ENCODE measurements around the gene LIN52. TPM values are rescaled to one million over a fixed set of nuclear protein-coding genes. Genes with fewer than 3 reads are reported as not detected.

LIN52 gene
- total RNA-seq, 2 experiments from 2014 or later = 5.4 to 6.8 TPM

GRCh38 chr14:74202113-74202512, 117.4 kb downstream of the LIN52 start:
- H3K4me3 Mint-ChIP-seq = no peak overlapping the region
- intact Hi-C loops (cut with DNase I, micrococcal nuclease) = no loop called here
- ATAC-seq (ENCODE audit: poor library complexity) (no peak), DNase-seq (no peak)
- H3K27me3 Mint-ChIP-seq = no peaks in the 10 kb centered on the region
- Histone ChIP-seq H3K27me3 (ENCODE audit: control insufficient read depth in 1 of 2, insufficient read depth in 2 of 2, low read length in 2 of 2) (no peaks in the 10 kb centered on the region), H3K36me3 (ENCODE audit: insufficient read depth, low read length) (peaks cover 14% of the 10 kb centered on the region), H3K9me3 (ENCODE audit: control insufficient read depth in 1 of 2, insufficient read depth in 1 of 2, low read length in 2 of 2) (no peaks in the 10 kb centered on the region), H3K4me3 (ENCODE audit: low read length) (no peak overlapping the region), H3K4me1 (ENCODE audit: insufficient read depth, low read length) (no peaks in the 10 kb centered on the region), H3K27ac (ENCODE audit: low read depth in 1 of 2, low read length in 2 of 2) (no peak overlapping the region)
- POLR2A ChIA-PET = no interaction called here
- peaks cover 38% of the 10 kb centered on the region for H3K36me3 Mint-ChIP-seq (ENCODE audit: low read depth)
- no peak overlapping the region for H3K27ac Mint-ChIP-seq
- TF ChIP-seq CTCF (IDR thresholded peaks at IDR 0.05) = no peak
- H3K9me3 Mint-ChIP-seq = no peaks in the 10 kb centered on the region
- CTCF ChIA-PET = interaction anchor here (1.1 kb wide), 1 partner anchor 11 kb away, joined by 3 read pairs; no protein-coding TSS in a partner anchor
- H3K4me1 Mint-ChIP-seq (ENCODE audit: low read depth) = no peaks in the 10 kb centered on the region

- no peak for ATAC-seq (ENCODE audit: poor library complexity)
- Mint-ChIP-seq H3K27me3 (no peaks in the 10 kb centered on the region), H3K27ac (no peak overlapping the region), H3K4me3 (no peak overlapping the region), H3K4me1 (ENCODE audit: low read depth) (no peaks in the 10 kb centered on the region), H3K9me3 (no peaks in the 10 kb centered on the region), H3K36me3 (ENCODE audit: low read depth) (peaks cover 25% of the 10 kb centered on the region)
- no peak overlapping the region for H3K4me3 ChIP-seq (ENCODE audit: low read length)
- no peaks in the 10 kb centered on the region for H3K4me1 ChIP-seq (ENCODE audit: insufficient read depth, low read length)
- H3K36me3 ChIP-seq (ENCODE audit: insufficient read depth, low read length) = peaks cover 14% of the 10 kb centered on the region
- no peak for DNase-seq
- intact Hi-C loops (cut with DNase I, micrococcal nuclease) = no loop called here
- ChIA-PET CTCF (no interaction called here), POLR2A (no interaction called here)
- H3K9me3 ChIP-seq (ENCODE audit: control insufficient read depth in 1 of 2, insufficient read depth in 1 of 2, low read length in 2 of 2) = no peaks in the 10 kb centered on the region
- TF ChIP-seq CTCF (IDR thresholded peaks at IDR 0.05) = no peak
- no peaks in the 10 kb centered on the region for H3K27me3 ChIP-seq (ENCODE audit: control insufficient read depth in 1 of 2, insufficient read depth in 2 of 2, low read length in 2 of 2)
- H3K27ac ChIP-seq (ENCODE audit: low read depth in 1 of 2, low read length in 2 of 2) = no peak overlapping the region
Measured at GRCh38 chr14:74203639-74204038, 118.9 kb downstream of the LIN52 start.

- Histone ChIP-seq H3K4me1 (ENCODE audit: insufficient read depth, low read length) (no peaks in the 10 kb centered on the region), H3K4me3 (ENCODE audit: low read length) (no peak overlapping the region), H3K27ac (ENCODE audit: low read depth in 1 of 2, low read length in 2 of 2) (no peak overlapping the region), H3K9me3 (ENCODE audit: control insufficient read depth in 1 of 2, insufficient read depth in 1 of 2, low read length in 2 of 2) (no peaks in the 10 kb centered on the region), H3K36me3 (ENCODE audit: insufficient read depth, low read length) (peaks cover 6% of the 10 kb centered on the region), H3K27me3 (ENCODE audit: control insufficient read depth in 1 of 2, insufficient read depth in 2 of 2, low read length in 2 of 2) (no peaks in the 10 kb centered on the region)
- ChIA-PET CTCF (no interaction called here), POLR2A (no interaction called here)
- H3K9me3 Mint-ChIP-seq = no peaks in the 10 kb centered on the region
- H3K4me1 Mint-ChIP-seq (ENCODE audit: low read depth) = no peaks in the 10 kb centered on the region
- no peak overlapping the region for H3K27ac Mint-ChIP-seq
- no peaks in the 10 kb centered on the region for H3K27me3 Mint-ChIP-seq
- DNase-seq = no peak
- H3K36me3 Mint-ChIP-seq (ENCODE audit: low read depth) = peaks cover 16% of the 10 kb centered on the region
- no peak overlapping the region for H3K4me3 Mint-ChIP-seq
- no peak for ATAC-seq (ENCODE audit: poor library complexity)
- no peak for TF ChIP-seq CTCF (IDR thresholded peaks at IDR 0.05)
- intact Hi-C loops (cut with DNase I, micrococcal nuclease) = no loop called here
Measured at GRCh38 chr14:74204491-74204890, 119.7 kb downstream of the LIN52 start.

All from CD4-positive, alpha-beta T cell (primary cell).